Muscle layer of duodenum (tissue), 2 donors: ENCODE results near the gene FLNB.
"Not testable (repeated sequence)": the region's sequence is repeated elsewhere in the genome, so short reads cannot be mapped to it uniquely, and the experiment has no call there.

Experiments
- H3K27ac ChIP-seq: one replicate; pipeline ENCODE4 v1.7.0; 2013; ENCODE audit warnings: mild to moderate bottlenecking, low read length
- H3K27me3 ChIP-seq: one replicate; pipeline ENCODE4 v1.7.0; 2013; ENCODE audit warnings: low read depth, mild to moderate bottlenecking, control low read depth, low read length
- H3K36me3 ChIP-seq, 2 donors: one replicate each; pipeline ENCODE4 v1.7.0; 2013; ENCODE audit warnings: low read length in 2 of 2, control low read depth in 1 of 2, mild to moderate bottlenecking in 1 of 2; ENCODE audit not compliant: insufficient read depth in 2 of 2, control insufficient read depth in 1 of 2
- H3K4me1 ChIP-seq, 2 donors: one replicate each; pipeline ENCODE4 v1.7.0; 2013; ENCODE audit warnings: low read length in 2 of 2, mild to moderate bottlenecking in 2 of 2, control low read depth in 1 of 2, moderate library complexity in 1 of 2; ENCODE audit not compliant: insufficient read depth in 2 of 2, control insufficient read depth in 1 of 2
- H3K4me3 ChIP-seq, 2 donors: one replicate each; pipeline ENCODE4 v1.7.0; 2013; ENCODE audit warnings: low read length in 2 of 2, low read depth in 1 of 2, mild to moderate bottlenecking in 1 of 2
- H3K9me3 ChIP-seq, 2 donors: one replicate each; pipeline ENCODE4 v1.7.0; 2013; ENCODE audit warnings: low read length in 2 of 2, control low read depth in 1 of 2, mild to moderate bottlenecking in 1 of 2; ENCODE audit not compliant: control insufficient read depth in 1 of 2
- donor health status: healthy.

The FLNB gene

GRCh38 chr3:58200121-58200709, 192.0 kb downstream of the FLNB start:
- Histone ChIP-seq H3K27me3 (no peaks in the 10 kb centered on the region), H3K27ac (no peak overlapping the region), H3K9me3 (no peaks in the 10 kb centered on the region), H3K4me3 (no peak overlapping the region), H3K36me3 (no peaks in the 10 kb centered on the region), H3K4me1 (no peaks in the 10 kb centered on the region)

GRCh38 chr3:58200846-58201355, 192.7 kb downstream of the FLNB start:
- Histone ChIP-seq H3K4me1 (no peaks in the 10 kb centered on the region), H3K9me3 (no peaks in the 10 kb centered on the region), H3K4me3 (no peak overlapping the region), H3K36me3 (no peaks in the 10 kb centered on the region), H3K27ac (no peak overlapping the region), H3K27me3 (no peaks in the 10 kb centered on the region)

- H3K27ac ChIP-seq, H3K27me3 ChIP-seq, H3K4me3 ChIP-seq, H3K36me3 ChIP-seq, H3K9me3 ChIP-seq, H3K4me1 ChIP-seq: not testable (repeated sequence)
These were observed 193.2 kb downstream of the FLNB start for GRCh38 chr3:58201451-58201850.

GRCh38 chr3:58202917-58203360, 194.7 kb downstream of the FLNB start:
- Histone ChIP-seq H3K27ac (no peak overlapping the region), H3K27me3 (no peaks in the 10 kb centered on the region), H3K4me3 (no peak overlapping the region), H3K36me3 (no peaks in the 10 kb centered on the region), H3K9me3 (no peaks in the 10 kb centered on the region), H3K4me1 (no peaks in the 10 kb centered on the region)

- Histone ChIP-seq H3K4me3 (no peak overlapping the region), H3K27ac (no peak overlapping the region), H3K36me3 (no peaks in the 10 kb centered on the region), H3K9me3 (no peaks in the 10 kb centered on the region), H3K27me3 (no peaks in the 10 kb centered on the region), H3K4me1 (no peaks in the 10 kb centered on the region)
These were observed 195.3 kb downstream of the FLNB start for GRCh38 chr3:58203541-58203940.

- H3K4me1 ChIP-seq = no peaks in the 10 kb centered on the region
- no peak overlapping the region for H3K4me3 ChIP-seq
- H3K36me3 ChIP-seq = no peaks in the 10 kb centered on the region
- H3K27ac ChIP-seq = no peak overlapping the region
- no peaks in the 10 kb centered on the region for H3K27me3 ChIP-seq
- no peaks in the 10 kb centered on the region for H3K9me3 ChIP-seq
These were observed 196.5 kb downstream of the FLNB start for GRCh38 chr3:58204720-58205119.

- no peaks in the 10 kb centered on the region for H3K4me1 ChIP-seq
- no peaks in the 10 kb centered on the region for H3K27me3 ChIP-seq
- no peak overlapping the region for H3K4me3 ChIP-seq
- no peaks in the 10 kb centered on the region for H3K36me3 ChIP-seq
- H3K27ac ChIP-seq = no peak overlapping the region
- no peaks in the 10 kb centered on the region for H3K9me3 ChIP-seq
These were observed 197.8 kb downstream of the FLNB start for GRCh38 chr3:58205981-58206380.

- no peaks in the 10 kb centered on the region for H3K36me3 ChIP-seq
- no peak overlapping the region for H3K4me3 ChIP-seq
- H3K27me3 ChIP-seq = no peaks in the 10 kb centered on the region
- H3K9me3 ChIP-seq = no peaks in the 10 kb centered on the region
- H3K4me1 ChIP-seq = no peaks in the 10 kb centered on the region
- H3K27ac ChIP-seq = no peak overlapping the region
These were observed 198.3 kb downstream of the FLNB start for GRCh38 chr3:58206406-58207011.

GRCh38 chr3:58207954-58208353, 199.7 kb downstream of the FLNB start:
- Histone ChIP-seq H3K4me3 (no peak overlapping the region), H3K36me3 (no peaks in the 10 kb centered on the region), H3K27me3 (no peaks in the 10 kb centered on the region), H3K4me1 (no peaks in the 10 kb centered on the region), H3K27ac (no peak overlapping the region), H3K9me3 (no peaks in the 10 kb centered on the region)

GRCh38 chr3:58209933-58210332, 201.7 kb downstream of the FLNB start:
- Histone ChIP-seq H3K9me3 (no peaks in the 10 kb centered on the region), H3K4me1 (no peaks in the 10 kb centered on the region), H3K36me3 (no peaks in the 10 kb centered on the region), H3K27ac (no peak overlapping the region), H3K4me3 (no peak overlapping the region), H3K27me3 (no peaks in the 10 kb centered on the region)

- no peak within 1 kb of the TSS for H3K27ac ChIP-seq
These were observed 202.7 kb downstream of the FLNB start, which contains the start of gene DNASE1L3 for GRCh38 chr3:58210761-58211460. Gene DNASE1L3 (minus strand): TSS chr3:58210972. CDS start chr3:58210906, 66 bp downstream.

More at GRCh38 chr3:58210761-58211460, 202.7 kb downstream of the FLNB start, which contains the start of gene DNASE1L3:
- Histone ChIP-seq H3K4me1 (no peaks in the 10 kb centered on the region), H3K36me3 (no peaks in the 10 kb centered on the region), H3K4me3 (no peak within 1 kb of the TSS), H3K27me3 (no peaks in the 10 kb centered on the region), H3K9me3 (no peaks in the 10 kb centered on the region)
